ENCODE measurements around the gene GALR1. TPM values are rescaled to one million over a fixed set of nuclear protein-coding genes. Genes with fewer than 3 reads are reported as not detected.
A peak's percentile ranks its signal among the peaks of the same experiment; 100 is the strongest.

GALR1 gene, protein sequence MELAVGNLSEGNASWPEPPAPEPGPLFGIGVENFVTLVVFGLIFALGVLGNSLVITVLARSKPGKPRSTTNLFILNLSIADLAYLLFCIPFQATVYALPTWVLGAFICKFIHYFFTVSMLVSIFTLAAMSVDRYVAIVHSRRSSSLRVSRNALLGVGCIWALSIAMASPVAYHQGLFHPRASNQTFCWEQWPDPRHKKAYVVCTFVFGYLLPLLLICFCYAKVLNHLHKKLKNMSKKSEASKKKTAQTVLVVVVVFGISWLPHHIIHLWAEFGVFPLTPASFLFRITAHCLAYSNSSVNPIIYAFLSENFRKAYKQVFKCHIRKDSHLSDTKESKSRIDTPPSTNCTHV
- total RNA-seq = not detected

DNA sequence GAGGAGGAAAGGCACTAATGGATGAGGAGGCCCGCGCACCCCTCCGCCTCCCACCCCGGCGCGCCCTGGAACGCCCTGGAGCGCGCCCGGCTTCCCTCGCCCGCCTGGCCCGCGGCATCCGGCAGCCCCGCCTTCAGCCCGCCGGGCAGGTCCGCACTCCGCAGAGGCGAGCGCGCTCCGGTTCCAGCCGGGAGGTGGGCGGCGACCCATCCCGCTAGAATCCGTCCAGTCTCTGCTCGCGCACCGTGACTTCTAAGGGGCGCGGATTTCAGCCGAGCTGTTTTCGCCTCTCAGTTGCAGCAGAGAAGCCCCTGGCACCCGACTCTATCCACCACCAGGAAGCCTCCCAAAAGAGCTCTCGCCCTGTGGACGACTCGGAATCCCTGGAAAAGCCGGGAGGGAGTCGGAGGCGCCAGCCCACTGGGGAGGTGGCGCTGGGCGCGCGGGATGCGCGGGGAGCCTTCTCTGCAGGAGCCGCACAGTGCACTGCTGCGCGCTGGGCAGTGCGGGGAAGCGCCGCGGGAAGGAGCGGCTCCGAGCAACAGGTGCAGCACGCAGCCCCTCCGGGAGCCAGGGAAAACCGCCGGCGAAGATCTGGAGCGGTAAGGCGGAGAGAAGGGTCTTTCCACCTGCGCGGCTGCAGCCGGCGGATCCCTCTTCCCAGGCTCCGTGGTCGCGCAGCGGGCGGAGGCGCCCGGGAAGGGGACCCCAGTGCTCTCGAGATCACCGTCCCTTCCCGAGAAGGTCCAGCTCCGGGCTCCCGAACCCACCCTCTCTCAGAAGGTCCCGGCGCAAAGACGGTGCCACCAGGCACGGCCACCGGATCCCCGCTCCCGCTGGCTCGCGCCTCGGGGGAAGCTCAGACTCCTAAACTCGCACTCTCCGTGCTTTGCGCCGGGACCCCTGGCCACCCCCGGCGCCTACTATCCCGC lies at the start of gene GALR1:
GALR1 (plus strand) TSS at position 280 of the 932 bp plus-strand sequence. CDS start 701 bp downstream, outside the sequence.
- H3K4me3 Mint-ChIP-seq = peak within 1 kb of the TSS; percentile 76 to 85
- H3K4me1 Mint-ChIP-seq (ENCODE audit: low read depth) = peaks cover 16% of the 10 kb centered on the region
- ATAC-seq (replicated peaks in 1 of 2) = peak; percentile 46 to 58
- H3K36me3 Mint-ChIP-seq (ENCODE audit: insufficient read depth in 2 of 2) = peaks cover 5 to 15% of the 10 kb centered on the region in 2 donors
- peak in 1 of 2 donors; percentile 8 for DNase-seq
- peaks cover 74% of the 10 kb centered on the region for H3K27me3 Mint-ChIP-seq (ENCODE audit: low read depth)
- H3K9me3 Mint-ChIP-seq = peaks cover 1 to 6% of the 10 kb centered on the region in 2 donors
- no peak within 1 kb of the TSS for H3K27ac Mint-ChIP-seq

DNA sequence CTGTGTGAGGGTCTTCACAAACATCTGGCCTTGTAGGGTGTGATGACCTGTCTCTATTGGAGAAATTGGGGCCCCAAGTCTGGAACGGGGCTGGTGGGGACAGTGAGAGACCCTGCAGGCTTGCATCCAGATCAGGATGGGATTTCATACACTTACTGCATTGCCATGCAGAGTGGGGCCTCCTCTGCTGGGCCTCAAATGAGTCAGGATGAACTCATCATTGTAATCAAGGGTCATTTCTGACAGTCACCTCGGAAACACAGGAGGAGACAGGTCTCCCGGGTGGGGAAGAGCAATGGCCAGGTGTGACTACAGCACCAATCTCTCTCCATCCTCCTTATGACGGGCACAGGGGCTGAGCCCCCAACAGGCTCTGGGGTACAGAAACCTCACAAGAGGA lies 48.1 kb upstream of the GALR1 start:
- peak; percentile 41 to 63 for ATAC-seq (replicated peaks in 1 of 2)
- no peaks in the 10 kb centered on the region for H3K9me3 Mint-ChIP-seq
- no peak overlapping the region for H3K4me3 Mint-ChIP-seq
- DNase-seq = no peak
- H3K36me3 Mint-ChIP-seq (ENCODE audit: insufficient read depth in 2 of 2) = no peaks in the 10 kb centered on the region
- H3K27ac Mint-ChIP-seq = no peak overlapping the region
- H3K4me1 Mint-ChIP-seq (ENCODE audit: low read depth) = peaks cover 29% of the 10 kb centered on the region
- H3K27me3 Mint-ChIP-seq (ENCODE audit: low read depth) = no peaks in the 10 kb centered on the region

DNA sequence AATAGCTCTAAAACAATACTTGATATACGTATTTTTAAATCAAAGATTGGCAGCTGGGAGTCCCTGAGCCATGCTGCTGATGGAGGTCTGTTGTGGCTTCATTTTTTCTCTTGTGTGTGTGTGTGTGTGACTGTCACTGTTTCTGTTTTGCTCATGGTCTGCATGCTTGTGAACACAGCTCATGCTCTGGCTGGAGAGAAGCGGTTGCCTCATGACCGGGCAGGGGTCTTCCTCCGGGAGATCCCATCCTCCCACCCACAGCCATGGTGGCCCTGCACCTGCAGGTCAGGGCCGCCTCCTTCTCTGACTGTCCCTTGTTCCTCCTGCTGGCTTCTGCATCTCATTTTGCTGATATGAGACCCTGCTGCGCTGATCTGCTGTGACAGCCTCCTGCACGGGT lies 47.3 kb upstream of the GALR1 start:
- no peaks in the 10 kb centered on the region for H3K9me3 Mint-ChIP-seq
- no peak for DNase-seq

DNA sequence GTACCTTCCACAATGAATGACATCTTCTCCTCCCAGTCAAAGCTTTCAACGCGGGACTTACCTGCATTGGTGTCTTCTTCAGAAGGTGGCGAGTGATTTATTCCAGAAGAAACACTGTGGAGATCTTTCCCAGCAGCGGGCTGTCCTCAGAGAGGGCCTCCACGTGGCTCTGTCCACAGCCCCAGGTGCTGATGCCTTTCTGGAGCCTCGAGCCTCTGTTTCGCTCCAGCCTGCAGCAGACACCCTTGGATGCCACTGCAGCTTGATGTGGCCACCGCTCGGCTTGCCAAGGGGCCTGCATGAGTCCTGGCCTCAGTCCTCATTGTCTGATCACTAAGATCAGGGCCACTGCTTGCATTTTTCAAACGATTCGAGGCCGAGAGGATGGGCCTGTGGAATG lies 46.6 kb upstream of the GALR1 start:
- Mint-ChIP-seq H3K36me3 (ENCODE audit: insufficient read depth in 2 of 2) (no peaks in the 10 kb centered on the region), H3K27ac (no peak overlapping the region), H3K9me3 (no peaks in the 10 kb centered on the region), H3K4me1 (ENCODE audit: low read depth) (peaks cover 37% of the 10 kb centered on the region), H3K4me3 (no peak overlapping the region), H3K27me3 (ENCODE audit: low read depth) (no peaks in the 10 kb centered on the region)
- DNase-seq (no peak), ATAC-seq (replicated peaks in 1 of 2) (no peak)

More for the DNA sequence above, 47.3 kb upstream of the GALR1 start:
- Mint-ChIP-seq H3K36me3 (ENCODE audit: insufficient read depth in 2 of 2) (no peaks in the 10 kb centered on the region), H3K27ac (no peak overlapping the region), H3K4me1 (ENCODE audit: low read depth) (peaks cover 32% of the 10 kb centered on the region), H3K4me3 (no peak overlapping the region), H3K27me3 (ENCODE audit: low read depth) (no peaks in the 10 kb centered on the region)
- no peak for ATAC-seq (replicated peaks in 1 of 2)

DNA sequence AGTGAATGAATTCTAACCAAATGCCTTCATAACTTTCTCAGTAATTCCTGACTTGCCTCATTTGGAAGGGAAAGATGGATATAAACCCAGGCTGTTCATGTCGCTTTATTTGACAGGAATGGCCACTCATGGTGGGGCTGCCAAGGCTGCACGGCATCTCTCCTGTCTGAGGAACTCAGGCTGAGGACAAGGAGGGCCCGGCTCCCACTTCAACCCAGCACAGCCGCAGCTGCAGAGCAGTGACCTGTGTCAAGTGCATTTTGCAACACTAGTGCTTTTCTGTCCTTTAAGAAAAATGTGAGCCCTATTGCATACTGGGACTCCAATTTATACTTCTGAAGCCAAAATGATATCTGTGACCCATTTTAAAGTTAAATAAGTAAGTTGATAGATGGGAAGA lies 45.8 kb upstream of the GALR1 start:
- no peak overlapping the region for H3K27ac Mint-ChIP-seq
- H3K9me3 Mint-ChIP-seq = no peaks in the 10 kb centered on the region
- ATAC-seq (replicated peaks in 1 of 2) = no peak
- H3K4me1 Mint-ChIP-seq (ENCODE audit: low read depth) = peaks cover 44% of the 10 kb centered on the region
- no peaks in the 10 kb centered on the region for H3K27me3 Mint-ChIP-seq (ENCODE audit: low read depth)
- no peaks in the 10 kb centered on the region for H3K36me3 Mint-ChIP-seq (ENCODE audit: insufficient read depth in 2 of 2)
- no peak for DNase-seq
- no peak overlapping the region for H3K4me3 Mint-ChIP-seq

DNA sequence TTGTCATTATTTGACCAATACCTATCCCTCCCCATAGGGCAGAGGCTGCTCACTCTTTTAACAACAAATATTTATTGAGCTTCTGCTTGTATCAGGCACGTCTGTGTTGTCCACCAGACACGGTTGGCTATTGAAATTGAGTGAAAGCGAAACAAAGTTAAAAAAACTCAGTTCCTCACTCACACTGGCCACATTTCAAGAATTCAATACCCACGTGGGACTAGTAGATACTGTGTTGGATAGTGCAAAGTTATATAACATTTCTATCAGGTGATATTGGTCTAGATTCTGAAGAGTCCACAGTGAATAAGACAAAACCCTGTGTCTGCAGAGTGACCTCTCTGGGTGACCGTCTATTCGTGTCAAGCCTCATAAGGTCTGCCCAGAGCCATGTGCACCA lies 43.9 kb upstream of the GALR1 start:
- Mint-ChIP-seq H3K27ac (no peak overlapping the region), H3K4me1 (ENCODE audit: low read depth) (peaks cover 47% of the 10 kb centered on the region), H3K4me3 (no peak overlapping the region), H3K9me3 (no peaks in the 10 kb centered on the region), H3K36me3 (ENCODE audit: insufficient read depth in 2 of 2) (no peaks in the 10 kb centered on the region), H3K27me3 (ENCODE audit: low read depth) (no peaks in the 10 kb centered on the region)
- no peak for ATAC-seq (replicated peaks in 1 of 2)
- DNase-seq = no peak

DNA sequence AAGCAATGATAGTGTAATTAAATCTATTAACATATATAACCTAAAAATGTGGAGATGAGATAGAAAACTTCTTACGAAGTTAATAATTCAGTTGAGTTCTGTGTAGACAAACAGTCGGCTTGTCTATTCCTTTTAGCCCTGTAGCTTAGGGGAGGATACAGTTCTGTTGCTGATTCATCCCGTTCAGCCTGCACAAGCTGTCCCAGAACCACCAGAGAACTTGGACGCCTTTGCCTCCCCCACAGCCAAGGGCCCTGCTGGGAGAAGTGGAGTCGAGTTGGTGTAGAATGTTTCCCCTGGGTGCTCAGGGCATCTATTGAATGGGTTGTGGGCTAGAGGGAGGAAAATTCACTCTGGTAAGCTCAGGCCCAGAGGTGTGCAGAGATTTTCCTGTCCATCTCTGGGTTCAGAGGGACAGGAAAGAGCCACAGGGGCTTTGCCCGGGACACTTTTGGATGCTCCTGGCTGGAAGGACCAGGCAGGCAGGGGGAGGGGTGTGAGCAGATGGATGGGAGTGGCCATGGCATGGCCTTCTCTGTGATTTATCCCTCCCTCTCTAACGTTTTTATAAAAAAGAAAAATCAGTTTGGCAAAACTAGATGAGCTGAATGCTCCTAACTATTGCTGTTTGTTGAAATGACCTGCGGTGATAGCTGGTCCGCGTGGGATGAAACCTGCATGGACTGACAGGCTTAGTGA lies 42.8 kb upstream of the GALR1 start:
- Mint-ChIP-seq H3K36me3 (ENCODE audit: insufficient read depth in 2 of 2) (no peaks in the 10 kb centered on the region), H3K9me3 (no peaks in the 10 kb centered on the region), H3K27ac (no peak overlapping the region), H3K4me3 (no peak overlapping the region), H3K27me3 (ENCODE audit: low read depth) (no peaks in the 10 kb centered on the region), H3K4me1 (ENCODE audit: low read depth) (peaks cover 51% of the 10 kb centered on the region)
- ATAC-seq (replicated peaks in 1 of 2) (no peak), DNase-seq (no peak)

DNA sequence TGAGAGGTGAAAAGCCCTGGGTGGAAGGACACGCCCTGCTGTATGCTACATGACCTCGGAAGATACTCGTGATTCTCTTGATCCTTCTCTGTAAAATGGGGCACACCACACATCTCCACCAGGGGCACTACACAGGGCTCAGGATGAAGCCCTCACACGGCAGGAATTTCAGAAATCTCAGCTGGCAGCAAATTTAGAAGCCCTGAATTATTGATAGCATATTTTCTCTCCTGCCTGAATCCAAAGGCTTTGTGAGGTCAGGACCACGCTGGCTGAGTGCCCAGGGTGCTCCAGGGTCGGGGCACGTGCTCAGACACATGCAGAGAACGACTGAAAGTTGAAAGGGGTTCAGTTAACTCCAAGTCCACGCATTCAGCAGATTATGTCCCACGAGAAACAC lies 42.1 kb upstream of the GALR1 start:
- Mint-ChIP-seq H3K27me3 (ENCODE audit: low read depth) (no peaks in the 10 kb centered on the region), H3K36me3 (ENCODE audit: insufficient read depth in 2 of 2) (no peaks in the 10 kb centered on the region), H3K27ac (no peak overlapping the region), H3K4me1 (ENCODE audit: low read depth) (peaks cover 50% of the 10 kb centered on the region), H3K4me3 (peak overlapping the region; percentile 4 to 67), H3K9me3 (no peaks in the 10 kb centered on the region)
- ATAC-seq (replicated peaks in 1 of 2) = peak; percentile 68 to 81
- DNase-seq = peak; percentile 42 to 58

DNA sequence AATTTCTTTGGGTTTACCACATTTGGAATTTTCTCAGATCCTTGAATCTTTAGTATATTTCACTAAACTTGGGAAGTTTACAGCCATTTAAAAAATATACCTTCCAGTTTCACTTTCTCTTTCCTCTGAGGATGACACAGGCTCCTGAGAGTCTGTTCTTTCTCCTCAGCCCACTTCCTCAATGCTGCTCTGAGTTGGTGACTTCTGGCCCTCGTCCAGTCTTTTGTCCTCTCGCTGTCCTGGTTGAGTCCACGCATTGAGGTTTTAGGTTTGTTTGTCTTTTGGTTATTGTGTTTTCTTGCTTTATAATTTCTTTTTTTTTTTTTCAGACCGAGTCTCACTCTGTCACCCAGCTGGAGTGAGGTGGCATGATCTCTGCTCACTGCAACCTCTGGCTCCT lies 40.7 kb upstream of the GALR1 start:
- Mint-ChIP-seq H3K27ac (peak overlapping the region; percentile 100), H3K4me3 (peak overlapping the region; percentile 78 to 99), H3K9me3 (no peaks in the 10 kb centered on the region), H3K27me3 (ENCODE audit: low read depth) (no peaks in the 10 kb centered on the region), H3K36me3 (ENCODE audit: insufficient read depth in 2 of 2) (no peaks in the 10 kb centered on the region), H3K4me1 (ENCODE audit: low read depth) (peaks cover 44% of the 10 kb centered on the region)
- peak; percentile 37 to 42 for DNase-seq
- peak; percentile 88 to 94 for ATAC-seq (replicated peaks in 1 of 2)

DNA sequence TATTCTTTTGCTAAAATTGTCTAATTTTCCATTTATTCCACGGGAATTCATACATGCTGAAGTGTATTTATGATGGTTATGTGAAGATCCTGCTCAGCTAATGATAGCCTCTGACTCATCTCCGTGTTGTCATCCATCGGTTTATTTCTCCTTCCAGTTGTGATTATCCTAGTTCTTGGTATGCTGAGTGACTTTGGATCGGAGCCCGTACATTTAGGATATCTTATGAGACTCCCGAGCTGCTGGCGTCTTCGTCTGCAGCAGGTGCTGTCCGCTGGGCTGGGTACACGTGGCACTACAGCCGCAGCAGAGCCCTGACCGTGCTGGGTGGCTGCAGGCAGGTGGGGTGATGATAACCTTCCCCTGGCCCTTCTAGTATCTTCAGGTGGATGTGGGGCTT lies 40.1 kb upstream of the GALR1 start:
- Mint-ChIP-seq H3K36me3 (ENCODE audit: insufficient read depth in 2 of 2) (no peaks in the 10 kb centered on the region), H3K4me1 (ENCODE audit: low read depth) (peaks cover 44% of the 10 kb centered on the region), H3K27me3 (ENCODE audit: low read depth) (no peaks in the 10 kb centered on the region), H3K9me3 (no peaks in the 10 kb centered on the region), H3K27ac (peak overlapping the region; percentile 100), H3K4me3 (peak overlapping the region; percentile 78 to 99)
- ATAC-seq (replicated peaks in 1 of 2) (no peak), DNase-seq (no peak)

DNA sequence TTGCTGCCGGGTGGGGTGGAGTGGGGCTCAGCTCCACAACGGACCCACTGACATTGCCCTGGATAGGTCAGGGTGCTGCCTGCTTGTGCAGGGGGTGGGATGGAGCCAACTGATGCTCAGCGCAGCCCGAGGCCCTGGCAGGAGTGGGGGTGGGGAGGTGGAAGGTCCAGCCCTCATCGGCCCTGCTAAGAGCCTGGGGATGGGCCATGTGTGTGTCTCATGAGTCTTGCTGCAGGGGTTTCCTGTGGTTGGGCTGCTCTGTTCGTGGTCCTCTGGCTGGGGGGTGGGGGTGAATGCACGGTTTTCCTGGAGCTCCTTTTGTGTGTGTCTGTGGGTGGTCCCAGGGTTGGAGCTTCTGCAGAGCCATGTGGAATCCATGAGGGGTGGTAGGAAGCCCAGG lies 39.4 kb upstream of the GALR1 start:
- Mint-ChIP-seq H3K9me3 (no peaks in the 10 kb centered on the region), H3K27me3 (ENCODE audit: low read depth) (no peaks in the 10 kb centered on the region), H3K4me3 (peak overlapping the region; percentile 78 to 99), H3K27ac (no peak overlapping the region), H3K36me3 (ENCODE audit: insufficient read depth in 2 of 2) (no peaks in the 10 kb centered on the region), H3K4me1 (ENCODE audit: low read depth) (peaks cover 44% of the 10 kb centered on the region)
- ATAC-seq (replicated peaks in 1 of 2) = no peak
- no peak for DNase-seq

DNA sequence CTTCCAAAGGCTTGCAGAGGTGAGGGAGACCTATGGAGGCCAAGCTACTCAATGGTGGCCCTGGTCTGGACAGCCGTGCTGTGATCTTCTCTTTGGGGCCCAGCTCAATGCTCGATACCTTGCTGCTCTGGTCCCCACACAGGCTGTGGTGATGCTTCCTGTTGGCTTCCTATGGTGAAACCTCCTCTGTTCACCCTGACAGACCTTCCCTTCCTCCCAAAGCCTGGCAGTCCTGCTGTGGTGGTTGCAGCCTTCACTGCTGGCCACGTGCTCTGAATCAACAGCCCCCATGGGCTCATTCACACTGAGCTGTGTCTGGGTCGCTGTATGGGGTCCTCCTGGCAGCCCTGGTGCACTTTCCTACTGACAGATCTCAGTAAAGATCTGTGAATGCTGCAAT lies 31.0 kb upstream of the GALR1 start:
- Mint-ChIP-seq H3K4me3 (no peak overlapping the region), H3K27ac (no peak overlapping the region), H3K9me3 (peaks cover 2% of the 10 kb centered on the region in 2 donors), H3K27me3 (ENCODE audit: low read depth) (peaks cover 12% of the 10 kb centered on the region), H3K36me3 (ENCODE audit: insufficient read depth in 2 of 2) (no peaks in the 10 kb centered on the region), H3K4me1 (ENCODE audit: low read depth) (peaks cover 17% of the 10 kb centered on the region)
- ATAC-seq (replicated peaks in 1 of 2) (no peak), DNase-seq (no peak)

DNA sequence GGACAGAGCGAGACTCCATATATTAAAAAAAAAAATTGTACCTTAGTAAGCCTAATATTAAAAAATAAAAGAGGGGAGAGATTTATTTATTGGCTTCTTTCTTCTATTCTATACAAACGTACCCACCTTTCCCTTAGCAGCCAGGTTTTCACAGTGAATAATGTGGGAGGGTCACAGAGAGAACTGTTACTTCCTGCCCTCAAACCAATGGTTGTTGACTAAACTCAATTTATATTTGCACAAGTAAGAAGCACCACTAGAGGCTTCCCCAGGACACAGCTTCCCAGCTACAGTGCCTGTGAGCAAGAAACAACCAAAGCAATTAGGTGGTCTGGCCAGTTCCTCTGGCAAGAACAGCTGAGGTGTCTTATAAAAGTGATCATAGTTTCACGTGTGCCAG lies 28.9 kb upstream of the GALR1 start:
- no peak overlapping the region for H3K27ac Mint-ChIP-seq
- ATAC-seq (replicated peaks in 1 of 2) (no peak), DNase-seq (no peak)
- no peak overlapping the region for H3K4me3 Mint-ChIP-seq
- peaks cover 2% of the 10 kb centered on the region in 2 donors for H3K9me3 Mint-ChIP-seq
- no peaks in the 10 kb centered on the region for H3K36me3 Mint-ChIP-seq (ENCODE audit: insufficient read depth in 2 of 2)
- peaks cover 29% of the 10 kb centered on the region for H3K4me1 Mint-ChIP-seq (ENCODE audit: low read depth)
- peaks cover 12% of the 10 kb centered on the region for H3K27me3 Mint-ChIP-seq (ENCODE audit: low read depth)

All from activated T-cell treated with anti-CD3 and anti-CD28 coated beads, Interleukin-2, amount 50 U/mL, for 72 hours (primary cell).